Measurements from ENCODE around the gene ECI1.
"Not testable (repeated sequence)": the region's sequence is repeated elsewhere in the genome, so short reads cannot be mapped to it uniquely, and the experiment has no call there.

GRCh38 chr16:2203119-2203688 lies 48.2 kb downstream of the ECI1 start:
- not testable (repeated sequence) for TF ChIP-seq CTCF (IDR thresholded peaks at IDR 0.05; ENCODE audit: poor library complexity); EZH2 (IDR thresholded peaks at IDR 0.05; ENCODE audit: borderline replicate concordance); EZH2phosphoT487 (IDR thresholded peaks at IDR 0.05; ENCODE audit: low read depth, severe bottlenecking, unreplicated experiment)

Data from hepatocyte (in vitro differentiated cells).